Esophagus squamous epithelium (tissue), 4 donors: Measurements from ENCODE around the gene ZBTB43.

Experiments
- CTCF ChIP-seq, 6 experiments: fragments of 450-650 bp in 4 of 6; fragments of 200-600 bp in 2 of 6; sonication (generic) in 2 of 6; IDR thresholded peaks; one replicate each; pipeline ENCODE4 v1.5.1; 2016 to 2019; ENCODE audit warnings: antibody characterized with exemption in 6 of 6, mild to moderate bottlenecking in 4 of 6, moderate library complexity in 4 of 6
- POLR2A ChIP-seq, 4 donors: fragments of 450-650 bp; IDR thresholded peaks; one replicate each; pipeline ENCODE4 v1.6.1; 2017; ENCODE audit warnings: antibody characterized with exemption in 4 of 4, mild to moderate bottlenecking in 4 of 4, moderate library complexity in 3 of 4

- TF ChIP-seq CTCF (IDR thresholded peaks at IDR 0.05) (no peak), POLR2A (IDR thresholded peaks at IDR 0.05) (no peak)
These were observed 38.3 kb downstream of the ZBTB43 start for GRCh38 chr9:126842977-126843799.
